Right lobe of liver (tissue), 4 donors: ENCODE measurements around the gene ZNF280A.

ENCODE experiments used
- POLR2A ChIP-seq: fragments of 450-650 bp; IDR thresholded peaks from one replicate; pipeline ENCODE4 v1.6.1; 2017; ENCODE audit warnings: antibody characterized with exemption, mild to moderate bottlenecking
- TF ChIP-seq, protein P1 (sequence below), 4 donors: fragments of 200-600 bp in 3 of 4; fragments of 450-650 bp in 1 of 4; IDR thresholded peaks; one replicate each; pipeline versions ENCODE4 v1.5.1 to v1.8.0; 2016 to 2022; ENCODE audit warnings: antibody characterized with exemption in 4 of 4, mild to moderate bottlenecking in 2 of 4
- donor health status: DM: no; HTN: no; CAD: no.
- donor health status: DM: no; HTN: no; CAD: no.
- donor health status: DM: no; HTN: yes; CAD: no.

DNA sequence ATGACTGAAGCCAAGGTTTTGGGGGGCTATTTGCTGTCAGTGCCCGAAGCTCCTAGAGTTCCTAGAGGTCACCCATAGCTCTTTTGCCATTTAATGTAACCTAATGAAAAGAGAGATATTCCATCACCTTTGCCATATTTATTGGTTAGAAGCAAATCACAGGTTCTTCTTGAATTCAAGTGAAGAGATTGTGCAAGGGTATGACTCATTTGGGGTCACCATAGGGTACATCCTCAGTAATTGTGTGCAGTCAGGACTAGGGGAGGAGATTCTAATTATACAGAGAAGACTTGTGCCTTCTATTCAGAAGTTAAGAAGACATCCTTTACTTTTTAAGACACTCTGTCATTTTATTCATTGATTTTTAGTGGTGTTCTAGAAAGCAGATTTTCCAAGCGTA, 45.9 kb upstream of the ZNF280A start:
- no peak for TF ChIP-seq POLR2A
- TF ChIP-seq, protein P1, sequence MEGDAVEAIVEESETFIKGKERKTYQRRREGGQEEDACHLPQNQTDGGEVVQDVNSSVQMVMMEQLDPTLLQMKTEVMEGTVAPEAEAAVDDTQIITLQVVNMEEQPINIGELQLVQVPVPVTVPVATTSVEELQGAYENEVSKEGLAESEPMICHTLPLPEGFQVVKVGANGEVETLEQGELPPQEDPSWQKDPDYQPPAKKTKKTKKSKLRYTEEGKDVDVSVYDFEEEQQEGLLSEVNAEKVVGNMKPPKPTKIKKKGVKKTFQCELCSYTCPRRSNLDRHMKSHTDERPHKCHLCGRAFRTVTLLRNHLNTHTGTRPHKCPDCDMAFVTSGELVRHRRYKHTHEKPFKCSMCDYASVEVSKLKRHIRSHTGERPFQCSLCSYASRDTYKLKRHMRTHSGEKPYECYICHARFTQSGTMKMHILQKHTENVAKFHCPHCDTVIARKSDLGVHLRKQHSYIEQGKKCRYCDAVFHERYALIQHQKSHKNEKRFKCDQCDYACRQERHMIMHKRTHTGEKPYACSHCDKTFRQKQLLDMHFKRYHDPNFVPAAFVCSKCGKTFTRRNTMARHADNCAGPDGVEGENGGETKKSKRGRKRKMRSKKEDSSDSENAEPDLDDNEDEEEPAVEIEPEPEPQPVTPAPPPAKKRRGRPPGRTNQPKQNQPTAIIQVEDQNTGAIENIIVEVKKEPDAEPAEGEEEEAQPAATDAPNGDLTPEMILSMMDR (IDR thresholded peaks at IDR 0.05) = no peak
